Measurements from ENCODE around the gene D2HGDH. TPM values are rescaled to one million over a fixed set of nuclear protein-coding genes. Genes with fewer than 3 reads are reported as not detected.

D2HGDH gene
- total and polyA plus RNA-seq, 2 of the 13 experiments (the other 11 are each of a cell fraction or from before 2014, with no cell fraction given) = 19.2 to 20.3 TPM

GRCh38 chr2:241817126-241817820 lies 82.8 kb downstream of the D2HGDH start (continued):
- peak; percentile 48; the same call in 1 of the 2 replicates for TF ChIP-seq ZNF687 (CRISPR knock-in tag; IDR thresholded peaks at IDR 0.05)
- TF ChIP-seq PATZ1 (CRISPR knock-in tag; IDR thresholded peaks at IDR 0.05) = peak; percentile 37
- TF ChIP-seq ZNF839 (CRISPR knock-in tag; IDR thresholded peaks at IDR 0.05; ENCODE audit: borderline replicate concordance) = 0 out of 2 replicates have a peak, but pooled peaks have one; percentile 40
- 0 out of 2 replicates have a peak, but pooled peaks have one; percentile 27 for TF ChIP-seq HOXD1 (CRISPR knock-in tag; IDR thresholded peaks at IDR 0.05)
- TF ChIP-seq RORA (CRISPR knock-in tag; IDR thresholded peaks at IDR 0.05) = no peak
- no peak for TF ChIP-seq ARID2 (CRISPR knock-in tag; IDR thresholded peaks at IDR 0.05; ENCODE audit: borderline replicate concordance)
- 0 out of 2 replicates have a peak, but pooled peaks have one; percentile 20 for TF ChIP-seq SPEN (CRISPR knock-in tag; IDR thresholded peaks at IDR 0.05; ENCODE audit: low read depth)
- peak; percentile 83 for TF ChIP-seq ZSCAN25 (CRISPR knock-in tag; IDR thresholded peaks at IDR 0.05)
- 0 out of 2 replicates have a peak, but pooled peaks have one; percentile 26 for TF ChIP-seq SP5 (CRISPR knock-in tag; IDR thresholded peaks at IDR 0.05; ENCODE audit: borderline replicate concordance, low read depth)
- TF ChIP-seq ZSCAN31 (CRISPR knock-in tag; IDR thresholded peaks at IDR 0.05; ENCODE audit: low read depth) = no peak
- TF ChIP-seq EEA1 (CRISPR knock-in tag; IDR thresholded peaks at IDR 0.05; ENCODE audit: borderline replicate concordance) = no peak
- peak; percentile 61 for TF ChIP-seq U2AF1 (optimal IDR thresholded peaks at IDR 0.05; ENCODE audit: low read depth, low read length)
- TF ChIP-seq EZH2 (conservative IDR thresholded peaks at IDR 0.05; ENCODE audit: low read depth, low read length) = no peak
- no peak for TF ChIP-seq ZNF816 (CRISPR knock-in tag; IDR thresholded peaks at IDR 0.05; ENCODE audit: borderline replicate concordance)
- TF ChIP-seq NCOA1 (CRISPR knock-in tag; IDR thresholded peaks at IDR 0.05) = no peak
- TF ChIP-seq MAZ (IDR thresholded peaks at IDR 0.05; ENCODE audit: borderline replicate concordance, low read depth, low read length) = no peak
- no peak for TF ChIP-seq MAZ (CRISPR knock-in tag; IDR thresholded peaks at IDR 0.05; ENCODE audit: low read depth)
- TF ChIP-seq ZNF768 (CRISPR knock-in tag; IDR thresholded peaks at IDR 0.05) = 0 out of 2 replicates have a peak, but pooled peaks have one; percentile 19
- TF ChIP-seq SMAD1 (CRISPR knock-in tag; IDR thresholded peaks at IDR 0.05; ENCODE audit: borderline replicate concordance, low read depth) = no peak
- TF ChIP-seq ESRRA (CRISPR knock-in tag; IDR thresholded peaks at IDR 0.05; ENCODE audit: low read depth) = no peak
- peak; percentile 47; the same call in 1 of the 2 replicates for TF ChIP-seq POLR2AphosphoS5 (IDR thresholded peaks at IDR 0.05; ENCODE audit: low read depth, low read length)
- no peak for TF ChIP-seq ZNF772 (CRISPR knock-in tag; IDR thresholded peaks at IDR 0.05)

Measured in HepG2 (cell line).